ENCODE measurements around the gene LRRFIP2.
"Not testable (repeated sequence)": the region's sequence is repeated elsewhere in the genome, so short reads cannot be mapped to it uniquely, and the experiment has no call there.

Gene LRRFIP2

GRCh38 chr3:37155782-37156181, 18.6 kb downstream of the LRRFIP2 start:
- no peak for DNase-seq (ENCODE audit: low read depth)
- no peak overlapping the region for H3K4me3 ChIP-seq (ENCODE audit: low read length)
- no peak for TF ChIP-seq CTCF (conservative IDR thresholded peaks at IDR 0.05; ENCODE audit: low read depth, low read length)

DNA sequence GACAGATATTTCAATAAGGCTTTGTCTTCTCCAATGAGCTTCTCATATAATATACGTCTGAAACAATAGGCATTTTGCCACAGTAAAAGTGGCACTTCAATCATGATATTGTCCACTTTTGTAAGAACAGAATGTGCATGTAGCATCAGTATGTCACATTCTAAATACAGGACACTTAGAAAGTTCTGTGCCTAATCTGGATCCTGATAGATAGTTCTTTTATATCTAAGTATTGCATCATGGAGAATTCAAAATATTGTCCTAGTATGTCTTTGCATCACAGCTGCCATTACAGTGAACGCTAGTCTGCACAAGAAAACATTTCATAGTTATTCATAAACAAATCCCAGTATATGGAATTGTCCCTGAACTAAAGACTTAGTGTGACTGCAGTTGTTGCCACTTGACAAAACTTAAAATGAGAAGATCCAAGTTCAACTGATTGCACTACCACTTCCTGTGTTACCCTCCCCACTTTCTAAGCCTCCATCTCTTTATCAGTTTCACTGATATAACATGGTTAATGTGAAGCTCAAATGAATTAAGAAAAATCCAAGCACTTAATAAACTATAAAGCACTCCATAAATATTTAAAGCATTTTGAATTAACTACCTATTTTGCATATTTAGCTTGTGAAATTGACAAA, 19.6 kb downstream of the LRRFIP2 start:
- no peak overlapping the region for H3K4me3 ChIP-seq (ENCODE audit: low read length)
- no peak for TF ChIP-seq CTCF (conservative IDR thresholded peaks at IDR 0.05; ENCODE audit: low read depth, low read length)
- no peak for DNase-seq (ENCODE audit: low read depth)

DNA sequence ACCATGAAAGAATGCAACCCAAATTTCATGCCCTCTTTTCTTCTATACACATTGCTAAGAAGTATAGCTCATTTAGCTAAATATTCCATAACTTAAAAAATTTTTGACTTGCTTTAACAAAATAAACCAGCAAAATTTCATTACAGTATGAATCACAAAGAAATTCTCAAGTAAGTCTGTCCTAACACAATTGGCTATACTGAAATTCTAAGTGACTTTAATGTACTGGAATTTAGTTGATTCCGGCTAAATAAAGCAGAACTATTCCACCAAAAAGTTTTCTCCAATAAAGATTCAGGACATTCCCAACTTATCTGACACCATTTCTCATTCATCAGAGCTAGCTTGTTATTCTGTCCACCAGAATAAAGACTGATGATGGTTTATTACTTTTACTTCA, 23.8 kb downstream of the LRRFIP2 start:
- no peak for DNase-seq (ENCODE audit: low read depth)
- TF ChIP-seq CTCF (conservative IDR thresholded peaks at IDR 0.05; ENCODE audit: low read depth, low read length): no peak
- H3K4me3 ChIP-seq (ENCODE audit: low read length): no peak overlapping the region

DNA sequence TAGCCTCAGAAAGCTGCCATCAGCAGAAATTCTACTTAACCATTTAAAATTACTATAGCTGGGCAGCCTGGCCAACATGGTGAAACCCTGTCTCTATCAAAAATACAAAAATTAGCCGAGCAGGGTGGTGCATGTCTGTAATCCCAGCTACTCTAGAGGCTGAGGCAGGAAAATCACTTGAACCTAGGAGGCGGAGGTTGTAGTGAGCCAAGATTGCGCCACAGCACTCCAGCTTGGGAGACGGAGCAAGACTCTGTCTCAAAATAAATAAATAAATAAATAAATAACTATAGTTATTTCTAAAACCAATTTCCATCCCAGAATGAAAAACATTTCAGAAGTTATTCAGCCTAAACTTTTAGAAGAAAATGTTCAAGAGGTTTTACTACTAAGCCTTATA, 25.1 kb downstream of the LRRFIP2 start:
- H3K4me3 ChIP-seq (ENCODE audit: low read length): no peak overlapping the region
- no peak for TF ChIP-seq CTCF (conservative IDR thresholded peaks at IDR 0.05; ENCODE audit: low read depth, low read length)
- DNase-seq (ENCODE audit: low read depth): no peak

DNA sequence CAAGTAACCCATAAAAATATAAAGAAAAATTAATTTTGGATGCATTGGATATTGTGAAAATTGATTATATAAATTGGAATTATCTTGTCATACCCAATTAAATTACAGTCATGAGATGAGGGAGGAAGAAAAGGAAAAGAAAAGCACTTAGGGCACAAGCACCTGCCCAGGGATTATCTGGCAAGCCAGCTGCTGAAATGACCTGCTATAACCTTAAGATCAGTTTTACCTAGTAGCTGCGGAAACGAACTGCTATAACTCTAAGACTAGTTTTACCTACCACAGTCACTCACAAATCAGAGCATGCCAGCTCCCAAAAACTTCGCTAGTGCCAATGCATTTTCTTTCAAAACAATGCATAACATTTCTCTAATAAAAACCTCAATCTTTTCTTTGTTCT, 26.2 kb downstream of the LRRFIP2 start:
- no peak for DNase-seq (ENCODE audit: low read depth)
- H3K4me3 ChIP-seq (ENCODE audit: low read length): no peak overlapping the region
- no peak for TF ChIP-seq CTCF (conservative IDR thresholded peaks at IDR 0.05; ENCODE audit: low read depth, low read length)

DNA sequence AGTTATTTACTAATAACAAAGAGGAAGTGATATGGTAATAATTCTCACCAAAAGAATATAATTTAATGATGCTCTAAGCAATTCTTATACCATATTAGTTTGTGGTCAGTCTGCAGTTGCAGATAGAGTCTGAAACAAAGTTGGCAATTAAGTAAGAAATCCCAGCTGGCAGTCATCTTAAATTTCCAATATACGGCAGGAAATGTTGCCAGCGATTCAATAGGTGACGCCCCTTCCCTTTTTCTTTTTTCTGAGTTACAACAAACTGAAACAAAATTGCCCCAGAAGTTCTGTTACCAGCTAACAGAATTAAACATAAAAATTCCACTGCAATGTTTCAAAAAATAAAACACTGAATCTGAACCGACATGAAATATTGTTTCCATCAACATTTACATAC, 26.7 kb downstream of the LRRFIP2 start:
- DNase-seq (ENCODE audit: low read depth): no peak
- no peak for TF ChIP-seq CTCF (conservative IDR thresholded peaks at IDR 0.05; ENCODE audit: low read depth, low read length)
- H3K4me3 ChIP-seq (ENCODE audit: low read length): no peak overlapping the region

DNA sequence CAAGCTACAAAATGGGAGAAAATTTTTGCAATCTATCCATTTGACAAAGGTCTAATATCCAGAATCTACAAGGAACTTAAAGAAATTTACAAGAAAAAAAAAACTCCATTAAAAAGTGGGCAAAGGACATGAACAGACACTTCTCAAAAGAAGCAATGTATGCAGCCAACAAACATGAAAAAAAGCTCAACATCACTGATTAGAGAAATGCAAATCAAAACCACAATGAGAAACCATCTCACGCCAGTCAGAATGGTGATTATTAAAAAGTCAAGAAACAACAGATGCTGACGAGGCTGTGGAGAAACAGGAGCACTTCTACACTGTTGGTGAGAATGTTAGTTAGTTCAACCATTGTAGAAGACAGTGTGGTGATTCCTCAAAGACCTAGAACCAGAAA, 27.5 kb downstream of the LRRFIP2 start:
- not testable (repeated sequence) for DNase-seq (ENCODE audit: low read depth); H3K4me3 ChIP-seq (ENCODE audit: low read length)

DNA sequence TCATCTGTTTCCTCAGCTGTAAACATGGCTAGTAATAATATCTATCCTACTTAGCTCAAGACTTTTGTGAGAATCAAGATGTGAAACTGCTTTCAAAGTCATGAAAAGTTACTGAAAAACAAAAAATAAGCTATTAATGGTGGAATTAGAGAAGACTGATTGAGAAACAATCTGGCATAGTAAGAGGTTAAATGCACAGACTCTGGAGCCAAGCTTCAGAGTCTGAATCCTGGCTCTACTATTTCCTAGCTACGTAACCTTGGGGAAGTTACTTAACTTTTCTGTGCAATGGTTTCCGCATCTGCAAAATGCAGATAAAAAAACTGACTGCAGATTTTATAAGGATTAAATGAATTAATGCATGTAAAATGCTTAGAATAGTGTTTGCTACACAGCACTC, 28.8 kb downstream of the LRRFIP2 start:
- no peak for DNase-seq (ENCODE audit: low read depth)
- TF ChIP-seq CTCF (conservative IDR thresholded peaks at IDR 0.05; ENCODE audit: low read depth, low read length): no peak
- no peak overlapping the region for H3K4me3 ChIP-seq (ENCODE audit: low read length)
